AG09319 (cell line): Measurements from ENCODE around the gene RCAN2.

Experiments
- DNase-seq: peaks from one replicate; pipeline ENCODE4 v3.0.0-alpha.2; 2010; ENCODE audit warnings: low read depth; ENCODE audit errors: extremely low read depth
- TF ChIP-seq, protein P1 (sequence below): IDR thresholded peaks from 2 replicates; pipeline ENCODE4 v1.5.1; 2011; ENCODE audit warnings: low read depth, mild to moderate bottlenecking, inconsistent platforms, low read length, moderate library complexity

Gene RCAN2

DNA sequence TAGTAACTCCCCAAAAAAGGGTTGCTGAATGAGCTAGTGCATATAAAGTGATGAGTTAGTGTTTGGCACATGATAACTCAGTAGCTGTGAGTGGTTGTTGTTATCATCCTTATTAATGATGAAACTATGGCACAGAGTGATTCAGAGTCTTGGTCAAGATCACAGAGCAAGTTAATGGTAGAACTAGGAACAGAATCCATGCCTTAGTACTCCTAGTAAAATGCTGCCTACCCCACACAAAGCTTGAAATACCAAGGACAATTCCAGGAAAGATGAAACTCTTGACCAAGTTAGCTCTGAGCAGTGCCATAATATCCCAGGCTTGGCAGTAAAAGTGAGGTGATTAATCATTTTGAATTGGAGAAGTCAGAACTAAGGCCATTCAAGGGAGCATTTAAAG is 211.4 kb downstream of the RCAN2 start:
- TF ChIP-seq, protein P1, sequence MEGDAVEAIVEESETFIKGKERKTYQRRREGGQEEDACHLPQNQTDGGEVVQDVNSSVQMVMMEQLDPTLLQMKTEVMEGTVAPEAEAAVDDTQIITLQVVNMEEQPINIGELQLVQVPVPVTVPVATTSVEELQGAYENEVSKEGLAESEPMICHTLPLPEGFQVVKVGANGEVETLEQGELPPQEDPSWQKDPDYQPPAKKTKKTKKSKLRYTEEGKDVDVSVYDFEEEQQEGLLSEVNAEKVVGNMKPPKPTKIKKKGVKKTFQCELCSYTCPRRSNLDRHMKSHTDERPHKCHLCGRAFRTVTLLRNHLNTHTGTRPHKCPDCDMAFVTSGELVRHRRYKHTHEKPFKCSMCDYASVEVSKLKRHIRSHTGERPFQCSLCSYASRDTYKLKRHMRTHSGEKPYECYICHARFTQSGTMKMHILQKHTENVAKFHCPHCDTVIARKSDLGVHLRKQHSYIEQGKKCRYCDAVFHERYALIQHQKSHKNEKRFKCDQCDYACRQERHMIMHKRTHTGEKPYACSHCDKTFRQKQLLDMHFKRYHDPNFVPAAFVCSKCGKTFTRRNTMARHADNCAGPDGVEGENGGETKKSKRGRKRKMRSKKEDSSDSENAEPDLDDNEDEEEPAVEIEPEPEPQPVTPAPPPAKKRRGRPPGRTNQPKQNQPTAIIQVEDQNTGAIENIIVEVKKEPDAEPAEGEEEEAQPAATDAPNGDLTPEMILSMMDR = no peak

DNA sequence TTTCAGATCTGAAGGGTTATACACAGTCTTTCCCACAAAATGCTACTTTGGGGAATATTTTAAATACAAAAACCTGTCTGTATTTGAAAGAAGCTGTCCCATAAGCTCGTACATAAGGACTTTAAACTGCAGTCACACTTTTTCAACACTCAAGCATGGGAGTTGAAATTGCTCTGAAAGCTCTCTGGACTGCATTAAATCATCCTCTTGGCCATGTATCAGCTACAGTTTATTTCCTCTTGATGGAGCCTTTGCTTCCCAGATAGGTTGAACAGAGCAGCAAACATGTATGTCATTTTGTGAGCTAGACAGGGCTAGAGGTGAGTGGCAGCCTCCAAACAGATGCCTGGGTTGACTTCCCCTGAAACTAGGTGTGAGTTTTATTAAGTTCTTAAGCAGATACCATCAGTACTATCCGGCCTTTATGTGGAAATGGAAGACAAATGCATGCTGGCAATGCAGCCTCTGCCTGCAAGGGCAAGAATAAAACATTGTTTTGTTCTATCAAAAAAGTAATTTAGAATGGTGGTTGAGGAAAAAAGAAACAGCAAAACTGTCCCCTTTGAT is 214.6 kb downstream of the RCAN2 start:
- no peak for DNase-seq
- TF ChIP-seq, protein P1 = no peak

More for the DNA sequence above, 211.4 kb downstream of the RCAN2 start:
- DNase-seq = no peak

DNA sequence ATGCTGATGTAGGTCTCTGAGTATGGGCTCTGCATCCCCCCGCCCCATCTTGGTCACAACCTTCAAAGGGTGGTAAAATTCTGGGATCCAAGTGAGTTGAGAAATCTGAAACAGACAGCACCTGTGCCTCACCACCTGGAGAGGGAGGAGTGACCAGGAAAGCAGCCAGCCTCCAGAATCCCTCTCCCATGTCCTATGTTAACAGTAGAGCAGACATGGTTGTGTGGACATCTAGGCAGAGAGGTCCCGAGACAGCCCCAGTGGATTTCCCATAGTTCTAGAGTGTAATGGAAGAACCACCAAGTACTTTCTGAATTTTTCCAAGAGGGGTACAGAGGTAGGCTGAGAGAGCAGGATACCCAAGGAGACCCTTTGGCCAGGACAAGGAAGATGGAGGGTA is 216.7 kb downstream of the RCAN2 start:
- TF ChIP-seq, protein P1 = no peak
- DNase-seq = no peak

- TF ChIP-seq, protein P1 = no peak
- no peak for DNase-seq
Observed at GRCh38 chr6:46273911-46274310, 217.3 kb downstream of the RCAN2 start.

GRCh38 chr6:46271728-46272127 is 219.5 kb downstream of the RCAN2 start:
- TF ChIP-seq, protein P1 = no peak
- DNase-seq = no peak

GRCh38 chr6:46271107-46271506 is 220.1 kb downstream of the RCAN2 start:
- TF ChIP-seq, protein P1 = no peak
- no peak for DNase-seq

DNA sequence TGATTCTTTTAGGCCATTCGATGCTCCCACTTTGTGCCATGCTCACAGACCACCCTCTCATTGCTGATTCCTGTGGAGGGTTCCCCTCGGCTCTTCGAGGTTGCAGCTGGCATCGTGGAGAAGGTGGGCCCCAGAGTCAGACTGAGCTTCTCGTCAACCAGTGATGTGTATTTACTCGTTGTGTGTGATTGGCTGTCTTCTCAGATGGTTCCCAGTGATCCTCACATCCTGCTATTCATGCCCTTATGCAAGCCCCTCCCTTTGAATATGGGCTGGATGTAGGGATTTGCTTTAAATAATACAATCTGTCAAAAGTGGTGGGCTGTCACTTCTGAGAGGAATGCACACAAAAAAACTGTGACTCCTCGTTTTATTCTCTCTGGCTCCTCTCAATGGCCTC is 220.9 kb downstream of the RCAN2 start:
- TF ChIP-seq, protein P1 = no peak
- DNase-seq = no peak
